Hepatocyte (in vitro differentiated cells): ENCODE results near the gene AAK1. TPM values are rescaled to one million over a fixed set of nuclear protein-coding genes. Genes with fewer than 3 reads are reported as not detected.

Experiments used
- DNase-seq: peaks from one replicate; pipeline ENCODE4 v3.0.0-alpha.2; 2016; ENCODE audit warnings: low spot score
- H2AFZ ChIP-seq: fragments of 200-600 bp; sonication (generic); 2 replicates; pipeline ENCODE4 v1.6.0; 2016; ENCODE audit warnings: antibody characterized with exemption, mild to moderate bottlenecking
- H3K27ac ChIP-seq: fragments of 200-600 bp; sonication (generic); 2 replicates; pipeline ENCODE4 v1.5.1; 2016; ENCODE audit warnings: mild to moderate bottlenecking
- H3K27me3 ChIP-seq: fragments of 200-600 bp; sonication (generic); 2 replicates; pipeline ENCODE4 v1.6.1; 2016
- H3K36me3 ChIP-seq: fragments of 200-600 bp; sonication (generic); replicated peaks from 2 replicates; pipeline ENCODE4 v1.5.1; 2016; ENCODE audit warnings: low read depth; ENCODE audit not compliant: insufficient read depth
- H3K4me1 ChIP-seq: fragments of 200-600 bp; sonication (generic); 2 replicates; pipeline ENCODE4 v1.5.1; 2016; ENCODE audit warnings: mild to moderate bottlenecking, moderate library complexity; ENCODE audit not compliant: insufficient read depth
- H3K4me2 ChIP-seq: fragments of 200-600 bp; sonication (generic); 2 replicates; pipeline ENCODE4 v1.6.0; 2016
- H3K4me3 ChIP-seq: fragments of 200-600 bp; sonication (generic); 2 replicates; pipeline ENCODE4 v1.5.1; 2016; ENCODE audit warnings: mild to moderate bottlenecking
- H3K79me2 ChIP-seq: fragments of 200-600 bp; sonication (generic); 2 replicates; pipeline ENCODE4 v1.6.0; 2017; ENCODE audit warnings: mild to moderate bottlenecking
- H3K9me2 ChIP-seq: fragments of 200-600 bp; sonication (generic); replicated peaks from 2 replicates; pipeline ENCODE4 v1.6.0; 2017; ENCODE audit warnings: mild to moderate bottlenecking; ENCODE audit not compliant: insufficient read depth
- H3K9me3 ChIP-seq: fragments of 200-600 bp; sonication (generic); 2 replicates; pipeline ENCODE4 v1.5.1; 2016; ENCODE audit warnings: low read depth, mild to moderate bottlenecking
- H4K20me1 ChIP-seq: fragments of 200-600 bp; sonication (generic); 2 replicates; pipeline ENCODE4 v1.6.0; 2016; ENCODE audit warnings: mild to moderate bottlenecking; ENCODE audit not compliant: insufficient read depth, poor library complexity, severe bottlenecking
- CTCF ChIP-seq: fragments of 200-600 bp; sonication (generic); IDR thresholded peaks from 2 replicates; pipeline ENCODE4 v1.5.1; 2016; ENCODE audit warnings: antibody characterized with exemption, mild to moderate bottlenecking; ENCODE audit not compliant: poor library complexity
- EZH2 ChIP-seq: fragments of 200-600 bp; sonication (generic); IDR thresholded peaks from 2 replicates; pipeline ENCODE4 v1.6.1; 2016; ENCODE audit warnings: antibody characterized with exemption, mild to moderate bottlenecking, borderline replicate concordance
- EZH2phosphoT487 ChIP-seq: fragments of 200-600 bp; sonication (generic); IDR thresholded peaks from one replicate; pipeline ENCODE4 v1.6.1; 2018; ENCODE audit warnings: antibody characterized with exemption, mild to moderate bottlenecking, low read depth, moderate library complexity; ENCODE audit not compliant: unreplicated experiment, severe bottlenecking
- WGBS: methylation state at CpG from one replicate; pipeline ENCODE4 v1.1.6; 2016; ENCODE audit warnings: low lambda C conversion rate; ENCODE audit errors: missing lambda C conversion rate; 5-methylcytosine and 5-hydroxymethylcytosine counted together
- polyA plus RNA-seq: library from polyadenylated mRNA; unstranded; fragments of >200 nt; fragmentation: Nextera tagmentation; extraction: Ambion mirVana; gene quantifications from 2 replicates; pipeline ENCODE4 v1.2.1, GENCODE V29; 2016
- total RNA-seq: library from RNA; depleted of rRNA; stranded (reverse); fragments of >200 nt; gene quantifications from 2 replicates; pipeline ENCODE4 v1.2.3, GENCODE V29; 2014

AAK1 gene
- total and polyA plus RNA-seq, 2 experiments from 2014 or later, result 30.1 to 30.8 TPM

GRCh38 chr2:69639266-69639665 lies 4.3 kb downstream of the AAK1 start:
- TF ChIP-seq EZH2phosphoT487 (no peak), EZH2 (no peak), CTCF (no peak)
- no peak overlapping the region for H3K4me2 ChIP-seq
- H3K79me2 ChIP-seq, result peaks cover 81% of the 10 kb centered on the region

GRCh38 chr2:69638630-69639029 lies 4.9 kb downstream of the AAK1 start:
- Histone ChIP-seq H4K20me1 (peaks cover 19% of the 10 kb centered on the region), H3K9me3 (no peaks in the 10 kb centered on the region), H3K4me3 (no peak overlapping the region), H3K27me3 (no peaks in the 10 kb centered on the region), H3K4me1 (peaks cover 13% of the 10 kb centered on the region), H3K79me2 (peaks cover 86% of the 10 kb centered on the region), H3K4me2 (no peak overlapping the region), H3K27ac (no peak overlapping the region), H3K9me2 (no peaks in the 10 kb centered on the region), H2AFZ (no peak overlapping the region), H3K36me3 (no peaks in the 10 kb centered on the region)
- 83% methylated on average over 3 of the region's 3 CpGs for WGBS
- no peak for DNase-seq
- TF ChIP-seq CTCF, result no peak
- no peak for TF ChIP-seq EZH2phosphoT487
- no peak for TF ChIP-seq EZH2

More at GRCh38 chr2:69639266-69639665, 4.3 kb downstream of the AAK1 start:
- H3K4me1 ChIP-seq, result peaks cover 13% of the 10 kb centered on the region
- H3K27me3 ChIP-seq, result no peaks in the 10 kb centered on the region
- no peaks in the 10 kb centered on the region for H3K36me3 ChIP-seq
- H2AFZ ChIP-seq, result no peak overlapping the region
- 75% methylated on average over 2 of the region's 2 CpGs for WGBS
- H3K9me2 ChIP-seq, result no peaks in the 10 kb centered on the region
- no peaks in the 10 kb centered on the region for H3K9me3 ChIP-seq
- no peak overlapping the region for H3K27ac ChIP-seq
- no peak overlapping the region for H3K4me3 ChIP-seq
- DNase-seq, result no peak
- peaks cover 19% of the 10 kb centered on the region for H4K20me1 ChIP-seq

GRCh38 chr2:69637923-69638322 lies 5.6 kb downstream of the AAK1 start:
- H2AFZ ChIP-seq, result no peak overlapping the region

More at GRCh38 chr2:69637923-69638322, 5.6 kb downstream of the AAK1 start:
- no peak overlapping the region for H3K4me2 ChIP-seq
- no peaks in the 10 kb centered on the region for H3K27me3 ChIP-seq
- no peak overlapping the region for H3K4me3 ChIP-seq
- peaks cover 13% of the 10 kb centered on the region for H3K4me1 ChIP-seq
- H3K27ac ChIP-seq, result no peak overlapping the region
- H3K79me2 ChIP-seq, result peaks cover 92% of the 10 kb centered on the region
- peaks cover 19% of the 10 kb centered on the region for H4K20me1 ChIP-seq
- H3K9me3 ChIP-seq, result no peaks in the 10 kb centered on the region
- no peaks in the 10 kb centered on the region for H3K9me2 ChIP-seq
- TF ChIP-seq EZH2phosphoT487 (no peak), EZH2 (no peak), CTCF (no peak)
- H3K36me3 ChIP-seq, result no peaks in the 10 kb centered on the region
- DNase-seq, result no peak
- WGBS, result 93% methylated on average over 3 of the region's 3 CpGs
